ENCODE data around the gene CT45A5. TPM values are rescaled to one million over a fixed set of nuclear protein-coding genes. Genes with fewer than 3 reads are reported as not detected.

CT45A5 gene
- total and polyA plus RNA-seq, 2 of the 13 experiments (the other 11 are each of a cell fraction or from before 2014, with no cell fraction given), result not detected

Other genes starting within 250 kb of the CT45A5 start
- gene CT45A1, start 71.9 kb downstream of the CT45A5 start, total RNA-seq (2016; rRNA removed; fragmentation: Illumina TruSeq; extraction: Trizol), result not detected in 2 replicates
- gene CT45A1, start 71.9 kb downstream of the CT45A5 start, polyA plus RNA-seq (2011; rRNA removed), result not detected in 2 replicates
- not detected in 2 replicates for gene CT45A3, start 17.3 kb downstream of the CT45A5 start, total RNA-seq (2016; rRNA removed; fragmentation: Illumina TruSeq; extraction: Trizol)
- not detected in 2 replicates for gene CT45A3, start 17.3 kb downstream of the CT45A5 start, polyA plus RNA-seq (2011; rRNA removed)
- not detected in 2 replicates for gene CT45A6, start 17.3 kb upstream of the CT45A5 start, total RNA-seq (2016; rRNA removed; fragmentation: Illumina TruSeq; extraction: Trizol)
- not detected in 2 replicates for gene CT45A6, start 17.3 kb upstream of the CT45A5 start, polyA plus RNA-seq (2011; rRNA removed)
- not detected in 2 replicates for gene CT45A2, start 34.5 kb upstream of the CT45A5 start, total RNA-seq (2016; rRNA removed; fragmentation: Illumina TruSeq; extraction: Trizol)
- gene CT45A2, start 34.5 kb upstream of the CT45A5 start, polyA plus RNA-seq (2011; rRNA removed), result not detected in 2 replicates
- not detected in 2 replicates for gene CT45A7, start 51.8 kb upstream of the CT45A5 start, total RNA-seq (2016; rRNA removed; fragmentation: Illumina TruSeq; extraction: Trizol)
- gene CT45A7, start 51.8 kb upstream of the CT45A5 start, polyA plus RNA-seq (2011; rRNA removed), result not detected in 2 replicates
- not detected in 2 replicates for gene CT45A8, start 69.0 kb upstream of the CT45A5 start, total RNA-seq (2016; rRNA removed; fragmentation: Illumina TruSeq; extraction: Trizol)
- gene CT45A8, start 69.0 kb upstream of the CT45A5 start, polyA plus RNA-seq (2011; rRNA removed), result not detected in 2 replicates
- gene CT45A9, start 86.3 kb upstream of the CT45A5 start, total RNA-seq (2016; rRNA removed; fragmentation: Illumina TruSeq; extraction: Trizol), result not detected in 2 replicates
- not detected in 2 replicates for gene CT45A9, start 86.3 kb upstream of the CT45A5 start, polyA plus RNA-seq (2011; rRNA removed)
- gene CT45A10, start 107.9 kb upstream of the CT45A5 start, total RNA-seq (2016; rRNA removed; fragmentation: Illumina TruSeq; extraction: Trizol), result not detected in 2 replicates
- not detected in 2 replicates for gene CT45A10, start 107.9 kb upstream of the CT45A5 start, polyA plus RNA-seq (2011; rRNA removed)
- gene SAGE1, start 108.2 kb upstream of the CT45A5 start, total RNA-seq (2016; rRNA removed; fragmentation: Illumina TruSeq; extraction: Trizol), result not detected in 2 replicates
- not detected in 2 replicates for gene SAGE1, start 108.2 kb upstream of the CT45A5 start, polyA plus RNA-seq (2011; rRNA removed)
- 7.4 and 7.5 TPM in 2 replicates for gene MMGT1, start 188.5 kb upstream of the CT45A5 start, total RNA-seq (2016; rRNA removed; fragmentation: Illumina TruSeq; extraction: Trizol)
- gene MMGT1, start 188.5 kb upstream of the CT45A5 start, polyA plus RNA-seq (2011; rRNA removed), result 7.1 and 8.8 TPM in 2 replicates
- 5.1 and 8.0 TPM in 2 replicates for gene SLC9A6, start 199.9 kb upstream of the CT45A5 start, total RNA-seq (2016; rRNA removed; fragmentation: Illumina TruSeq; extraction: Trizol)
- gene SLC9A6, start 199.9 kb upstream of the CT45A5 start, polyA plus RNA-seq (2011; rRNA removed), result 3.9 TPM in 2 replicates